B cell (primary cell): ENCODE data around the gene MON1A. TPM values are rescaled to one million over a fixed set of nuclear protein-coding genes. Genes with fewer than 3 reads are reported as not detected.

Source experiments
- ATAC-seq: fragments of 200-7000 bp; cut with Tn5 transposase; one replicate; pipeline ENCODE4 v1.10.0; 2021; ENCODE audit warnings: low read depth, mild to moderate bottlenecking, moderate number of reproducible peaks, moderate library complexity
- CTCF ChIA-PET: fragments of 350-600 bp; sonication (Branson Sonifier 250); formaldehyde crosslinking; loops from one replicate; lab custom pipeline; 2021; ENCODE audit warnings: antibody characterized with exemption, inconsistent platforms; lab: Charles Lee
- POLR2A ChIA-PET: fragments of 350-600 bp; sonication (Branson Sonifier 250); formaldehyde crosslinking; loops from one replicate; lab custom pipeline; 2021; ENCODE audit warnings: antibody characterized with exemption; lab: Charles Lee
- DNase-seq: peaks from one replicate; pipeline ENCODE4 v3.0.0; 2013
- H2AFZ ChIP-seq: 2 replicates; pipeline ENCODE4 v1.6.1; 2012; ENCODE audit warnings: mild to moderate bottlenecking, low read depth, low read length; ENCODE audit not compliant: insufficient read depth, poor library complexity, severe bottlenecking
- H3K27ac ChIP-seq, 2 donors: 1 replicate in 1 of 2; 2 replicates in 1 of 2; pipeline ENCODE4 v1.5.1; 2012 to 2013; ENCODE audit warnings: low read length in 2 of 2, mild to moderate bottlenecking in 2 of 2, moderate library complexity in 1 of 2
- H3K27me3 ChIP-seq, 4 experiments: fragments of 200-600 bp in 1 of 4; sonication (generic) in 1 of 4; replicated peaks in 1 of 4; 1 replicate in 2 of 4; 2 replicates in 2 of 4; pipeline versions ENCODE4 v1.6.1 to v1.7.0; 2013 to 2016; ENCODE audit warnings: low read length in 3 of 4, mild to moderate bottlenecking in 2 of 4, mixed read lengths in 1 of 4, moderate library complexity in 1 of 4; ENCODE audit not compliant: insufficient read depth in 4 of 4, control insufficient read depth in 3 of 4; ENCODE audit errors: control extremely low read depth in 1 of 4
- H3K36me3 ChIP-seq, 2 experiments: replicated peaks in 1 of 2; 1 replicate in 1 of 2; 2 replicates in 1 of 2; pipeline versions ENCODE4 v1.6.1 to v1.7.1; 2013; ENCODE audit warnings: low read length in 1 of 2; ENCODE audit not compliant: insufficient read depth in 2 of 2, control insufficient read depth in 1 of 2; ENCODE audit errors: control extremely low read depth in 1 of 2, extremely low read depth in 1 of 2
- H3K4me1 ChIP-seq, 2 donors: fragments of 200-600 bp in 1 of 2; sonication (generic) in 1 of 2; 1 replicate in 1 of 2; 2 replicates in 1 of 2; pipeline versions ENCODE4 v1.5.1 to v1.6.1; 2013 to 2017; ENCODE audit warnings: low read length in 2 of 2; ENCODE audit not compliant: control insufficient read depth in 2 of 2, insufficient read depth in 2 of 2
- H3K4me2 ChIP-seq: replicated peaks from 2 replicates; pipeline ENCODE3; 2012; ENCODE audit warnings: mild to moderate bottlenecking, low read depth, low read length; ENCODE audit not compliant: poor library complexity, severe bottlenecking
- H3K4me3 ChIP-seq, 5 experiments: fragments of 200-600 bp in 1 of 5; sonication (generic) in 1 of 5; 1 replicate in 3 of 5; 2 replicates in 2 of 5; pipeline versions ENCODE4 v1.5.1 to v1.7.0; 2011 to 2016; ENCODE audit warnings: low read length in 4 of 5, mild to moderate bottlenecking in 4 of 5, low read depth in 2 of 5, control low read depth in 1 of 5, moderate library complexity in 1 of 5; ENCODE audit not compliant: insufficient read depth in 1 of 5; ENCODE audit errors: control extremely low read depth in 1 of 5, extremely low read depth in 1 of 5
- H3K79me2 ChIP-seq: fragments of 200-600 bp; sonication (generic); one replicate; pipeline ENCODE4 v1.6.0; 2016; ENCODE audit warnings: low read length; ENCODE audit not compliant: control insufficient read depth, insufficient read depth
- H3K9ac ChIP-seq: fragments of 200-600 bp; sonication (generic); 2 replicates; pipeline ENCODE4 v1.6.1; 2017; ENCODE audit warnings: mild to moderate bottlenecking, low read length, moderate library complexity
- H3K9me3 ChIP-seq, 3 donors: one replicate each; pipeline versions ENCODE4 v1.6.1 to v1.7.1; 2013; ENCODE audit warnings: low read length in 2 of 3; ENCODE audit not compliant: control insufficient read depth in 2 of 3, insufficient read depth in 1 of 3; ENCODE audit errors: control extremely low read depth in 1 of 3
- H4K20me1 ChIP-seq: 2 replicates; pipeline ENCODE4 v1.6.0; 2012; ENCODE audit warnings: mild to moderate bottlenecking, low read length; ENCODE audit not compliant: insufficient read depth, control insufficient read depth, poor library complexity, severe bottlenecking
- H3K27ac Mint-ChIP-seq: one replicate; pipeline ENCODE4 v1.8.0; 2021; ENCODE audit warnings: mixed read lengths
- H3K27me3 Mint-ChIP-seq: one replicate; pipeline ENCODE4 v1.8.0; 2021; ENCODE audit warnings: mixed read lengths
- H3K4me1 Mint-ChIP-seq: one replicate; pipeline ENCODE4 v1.8.0; 2021; ENCODE audit warnings: mixed read lengths
- H3K4me3 Mint-ChIP-seq: one replicate; pipeline ENCODE4 v1.8.0; 2021; ENCODE audit warnings: mixed read lengths
- H3K9me3 Mint-ChIP-seq: one replicate; pipeline ENCODE4 v1.8.0; 2022; ENCODE audit warnings: mixed read lengths; ENCODE audit not compliant: insufficient read depth
- EZH2 ChIP-seq: IDR thresholded peaks from 2 replicates; pipeline ENCODE4 v1.6.1; 2012; ENCODE audit warnings: borderline replicate concordance, low read depth, mild to moderate bottlenecking, moderate library complexity, low read length; ENCODE audit not compliant: insufficient read depth, poor library complexity, severe bottlenecking
- WGBS: methylation state at CpG from one replicate; pipeline ENCODE4 v1.1.5; 2013; ENCODE audit warnings: missing lambda C conversion rate; ENCODE audit not compliant: insufficient coverage; 5-methylcytosine and 5-hydroxymethylcytosine counted together
- intact Hi-C: fragments of 100-400 bp; cut with micrococcal nuclease; formaldehyde crosslinking; loops from one replicate; pipeline ENCODE4 v1.10.0; 2022
- polyA plus RNA-seq: library from polyadenylated mRNA; depleted of rRNA; stranded (reverse); fragments of >200 nt; gene quantifications from 2 replicates; pipeline ENCODE4 v1.2.3, GENCODE V29; 2012
- total RNA-seq, 2 donors: library from RNA; stranded (reverse); fragments of 120-200 nt in 1 of 2; gene quantifications; 1 replicate in 1 of 2; 2 replicates in 1 of 2; pipeline versions ENCODE4 v1.2.3 to v1.2.4, GENCODE V29; 2013 to 2022
- TF ChIP-seq, protein P1 (sequence below): fragments of 200-600 bp; IDR thresholded peaks from one replicate; pipeline ENCODE4 v1.8.0; 2022; ENCODE audit warnings: antibody characterized with exemption, mild to moderate bottlenecking

MON1A gene
- total and polyA plus RNA-seq, 2 donors (not counting 1 experiment from before 2014, with no cell fraction given): 6.6 to 8.9 TPM

DNA sequence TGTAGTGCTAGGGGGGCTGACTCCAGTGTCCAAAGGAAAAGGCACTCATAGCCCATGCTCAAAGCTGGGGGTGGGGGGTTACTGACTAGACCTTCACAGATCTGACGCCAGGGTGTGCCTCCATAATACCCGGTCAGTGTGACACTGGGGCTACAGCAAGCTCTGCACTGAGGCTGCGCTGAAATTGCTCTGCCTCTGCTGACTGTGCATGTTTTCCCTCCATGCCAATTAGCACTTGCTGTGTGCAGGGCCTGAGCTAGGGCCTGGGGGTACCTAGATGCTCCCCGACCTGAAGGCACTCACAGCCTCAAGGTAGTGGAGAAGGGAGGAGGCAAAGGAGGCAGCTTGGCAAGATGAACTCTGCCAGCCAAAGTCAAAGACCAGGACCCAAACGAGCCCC lies 65.1 kb downstream of the MON1A start:
- Histone ChIP-seq H3K9me3 (peaks cover 0 to 12% (median 0%) of the 10 kb centered on the region in 3 donors), H3K4me2 (no peak overlapping the region), H3K79me2 (no peaks in the 10 kb centered on the region), H3K36me3 (no peaks in the 10 kb centered on the region), H4K20me1 (no peaks in the 10 kb centered on the region), H3K4me3 (no peak overlapping the region), H3K27ac (no peak overlapping the region), H3K27me3 (peaks cover 0 to 45% (median 13%) of the 10 kb centered on the region in 4 experiments), H3K4me1 (peaks cover 7% of the 10 kb centered on the region in 2 donors), H3K9ac (no peak overlapping the region), H2AFZ (no peak overlapping the region)
- intact Hi-C loops: no loop called here
- H3K4me3 Mint-ChIP-seq: no peak overlapping the region
- DNase-seq (no peak), ATAC-seq (no peak)
- no peaks in the 10 kb centered on the region for H3K9me3 Mint-ChIP-seq
- H3K27ac Mint-ChIP-seq: no peak overlapping the region
- 78% methylated on average over 5 of the region's 5 CpGs for WGBS
- peaks cover 32% of the 10 kb centered on the region for H3K27me3 Mint-ChIP-seq
- ChIA-PET CTCF (no interaction called here), POLR2A (no interaction called here)
- no peak for TF ChIP-seq EZH2
- TF ChIP-seq, protein P1, sequence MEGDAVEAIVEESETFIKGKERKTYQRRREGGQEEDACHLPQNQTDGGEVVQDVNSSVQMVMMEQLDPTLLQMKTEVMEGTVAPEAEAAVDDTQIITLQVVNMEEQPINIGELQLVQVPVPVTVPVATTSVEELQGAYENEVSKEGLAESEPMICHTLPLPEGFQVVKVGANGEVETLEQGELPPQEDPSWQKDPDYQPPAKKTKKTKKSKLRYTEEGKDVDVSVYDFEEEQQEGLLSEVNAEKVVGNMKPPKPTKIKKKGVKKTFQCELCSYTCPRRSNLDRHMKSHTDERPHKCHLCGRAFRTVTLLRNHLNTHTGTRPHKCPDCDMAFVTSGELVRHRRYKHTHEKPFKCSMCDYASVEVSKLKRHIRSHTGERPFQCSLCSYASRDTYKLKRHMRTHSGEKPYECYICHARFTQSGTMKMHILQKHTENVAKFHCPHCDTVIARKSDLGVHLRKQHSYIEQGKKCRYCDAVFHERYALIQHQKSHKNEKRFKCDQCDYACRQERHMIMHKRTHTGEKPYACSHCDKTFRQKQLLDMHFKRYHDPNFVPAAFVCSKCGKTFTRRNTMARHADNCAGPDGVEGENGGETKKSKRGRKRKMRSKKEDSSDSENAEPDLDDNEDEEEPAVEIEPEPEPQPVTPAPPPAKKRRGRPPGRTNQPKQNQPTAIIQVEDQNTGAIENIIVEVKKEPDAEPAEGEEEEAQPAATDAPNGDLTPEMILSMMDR: no peak
- no peaks in the 10 kb centered on the region for H3K4me1 Mint-ChIP-seq

DNA sequence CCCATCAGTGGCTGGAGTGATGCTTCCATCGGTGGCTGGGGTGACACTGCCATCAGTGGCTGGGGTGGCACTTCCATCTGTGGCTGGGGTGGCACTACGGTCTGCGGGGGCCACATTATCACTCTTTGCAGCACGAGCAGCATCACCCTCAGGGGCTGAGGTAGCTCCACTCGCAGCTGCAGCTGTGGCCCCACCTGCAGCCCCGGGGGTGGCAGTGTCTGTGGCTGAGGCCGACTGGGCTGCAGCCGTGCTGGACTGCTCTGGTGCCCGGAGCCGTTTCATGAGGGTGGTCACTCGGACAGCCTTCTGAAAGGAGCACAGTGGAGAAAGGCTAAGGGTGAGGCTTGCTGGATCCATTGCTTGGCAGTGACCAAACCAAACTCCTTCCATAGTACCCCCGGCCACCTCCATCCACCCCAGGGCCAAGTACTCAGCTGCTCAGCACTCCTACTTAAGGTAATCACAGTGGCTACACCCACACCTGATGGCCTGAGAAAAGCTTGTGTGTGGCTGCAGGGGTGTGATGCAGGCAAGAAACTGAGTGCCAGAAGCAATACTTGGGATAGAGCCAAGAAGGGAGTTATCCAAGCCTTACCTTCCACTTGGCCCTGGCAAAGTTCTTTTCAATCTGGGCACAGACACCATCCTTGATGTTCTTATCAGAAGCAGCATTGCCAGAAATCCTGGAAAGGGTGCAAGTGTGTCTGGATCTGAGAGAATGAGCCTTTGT lies 69.9 kb downstream of the MON1A start:
- TF ChIP-seq, protein P1: no peak
- TF ChIP-seq EZH2: no peak
- no peak for ATAC-seq
- DNase-seq: no peak
- no peak overlapping the region for H3K9ac ChIP-seq
- no peaks in the 10 kb centered on the region for H4K20me1 ChIP-seq
- H2AFZ ChIP-seq: no peak overlapping the region
- Mint-ChIP-seq H3K27ac (no peak overlapping the region), H3K4me1 (peaks cover 11% of the 10 kb centered on the region), H3K4me3 (no peak overlapping the region), H3K27me3 (peaks cover 9% of the 10 kb centered on the region), H3K9me3 (no peaks in the 10 kb centered on the region)
- POLR2A ChIA-PET: no interaction called here
- H3K79me2 ChIP-seq: peaks cover 5% of the 10 kb centered on the region
- H3K27ac ChIP-seq: no peak overlapping the region
- H3K27me3 ChIP-seq: peaks cover 0 to 11% (median 0%) of the 10 kb centered on the region in 4 experiments
- intact Hi-C loops: no loop called here
- H3K4me3 ChIP-seq: no peak overlapping the region
- H3K4me2 ChIP-seq: no peak overlapping the region
- peaks cover 10 to 15% of the 10 kb centered on the region in 2 donors for H3K4me1 ChIP-seq
- no peaks in the 10 kb centered on the region for H3K36me3 ChIP-seq
- WGBS: 91% methylated on average over 11 of the region's 12 CpGs
- no peaks in the 10 kb centered on the region for H3K9me3 ChIP-seq
- CTCF ChIA-PET: no interaction called here
